ENCODE measurements around the gene MBD5.

DNA sequence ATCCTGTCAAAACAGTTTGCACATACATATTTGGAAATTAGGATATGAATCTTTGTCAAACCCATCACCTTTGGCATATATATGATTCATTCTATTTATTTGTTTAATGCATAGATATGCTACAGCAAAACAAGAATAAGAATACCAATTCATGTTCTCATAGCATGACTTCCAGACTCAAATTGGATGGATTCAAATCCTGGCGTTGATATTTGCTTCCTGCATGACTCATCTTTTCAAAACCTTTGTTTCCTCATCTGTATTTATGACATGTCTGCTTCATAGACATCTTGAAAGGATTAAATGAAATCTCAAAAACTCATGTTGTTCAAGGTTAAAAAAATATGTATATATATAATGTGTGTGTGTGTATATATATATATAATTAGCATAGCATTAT is 261.3 kb downstream of the MBD5 start:
- TF ChIP-seq, protein P1, sequence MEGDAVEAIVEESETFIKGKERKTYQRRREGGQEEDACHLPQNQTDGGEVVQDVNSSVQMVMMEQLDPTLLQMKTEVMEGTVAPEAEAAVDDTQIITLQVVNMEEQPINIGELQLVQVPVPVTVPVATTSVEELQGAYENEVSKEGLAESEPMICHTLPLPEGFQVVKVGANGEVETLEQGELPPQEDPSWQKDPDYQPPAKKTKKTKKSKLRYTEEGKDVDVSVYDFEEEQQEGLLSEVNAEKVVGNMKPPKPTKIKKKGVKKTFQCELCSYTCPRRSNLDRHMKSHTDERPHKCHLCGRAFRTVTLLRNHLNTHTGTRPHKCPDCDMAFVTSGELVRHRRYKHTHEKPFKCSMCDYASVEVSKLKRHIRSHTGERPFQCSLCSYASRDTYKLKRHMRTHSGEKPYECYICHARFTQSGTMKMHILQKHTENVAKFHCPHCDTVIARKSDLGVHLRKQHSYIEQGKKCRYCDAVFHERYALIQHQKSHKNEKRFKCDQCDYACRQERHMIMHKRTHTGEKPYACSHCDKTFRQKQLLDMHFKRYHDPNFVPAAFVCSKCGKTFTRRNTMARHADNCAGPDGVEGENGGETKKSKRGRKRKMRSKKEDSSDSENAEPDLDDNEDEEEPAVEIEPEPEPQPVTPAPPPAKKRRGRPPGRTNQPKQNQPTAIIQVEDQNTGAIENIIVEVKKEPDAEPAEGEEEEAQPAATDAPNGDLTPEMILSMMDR (IDR thresholded peaks at IDR 0.05) = no peak
- no peak for TF ChIP-seq POLR2A (IDR thresholded peaks at IDR 0.05)

All from Peyer's patch (tissue), 4 donors.